K562 (cell line): ENCODE measurements around the gene RPS17. TPM values are rescaled to one million over a fixed set of nuclear protein-coding genes. Genes with fewer than 3 reads are reported as not detected.

ENCODE experiments used
- BRCA1 ChIP-seq, 2 experiments: fragments of 450-650 bp in 1 of 2; sonication (generic) in 1 of 2; formaldehyde crosslinking in 1 of 2; IDR thresholded peaks; 2 replicates each; pipeline versions ENCODE4 v1.5.0 to v1.6.1; 2017 to 2020; ENCODE audit warnings: mild to moderate bottlenecking in 1 of 2, missing genetic modification reagents in 1 of 2
- CREB3L1 ChIP-seq: fragments of 450-650 bp; IDR thresholded peaks from 2 replicates; pipeline ENCODE4 v1.6.1; 2014; ENCODE audit warnings: low read depth, mild to moderate bottlenecking, moderate library complexity, borderline replicate concordance
- MAX ChIP-seq: sonication (generic); formaldehyde crosslinking; IDR thresholded peaks from 2 replicates; pipeline ENCODE4 v1.9.0; 2022; ENCODE audit warnings: mild to moderate bottlenecking, missing genetic modification reagents
- MTA1 ChIP-seq: fragments of 450-650 bp; IDR thresholded peaks from 2 replicates; pipeline ENCODE4 v1.6.1; 2017; ENCODE audit warnings: borderline replicate concordance
- NONO ChIP-seq, 2 experiments: fragments of 200-400 bp in 1 of 2; fragments of 450-650 bp in 1 of 2; formaldehyde crosslinking in 1 of 2; IDR thresholded peaks; 2 replicates each; pipeline ENCODE4 v1.6.1; 2017; ENCODE audit warnings: low read depth in 2 of 2, mild to moderate bottlenecking in 2 of 2, moderate library complexity in 2 of 2, low read length in 1 of 2
- REST ChIP-seq, 2 experiments: fragments of 450-650 bp; formaldehyde crosslinking in 1 of 2; IDR thresholded peaks; 2 replicates each; pipeline versions ENCODE4 v1.4.0 to v1.6.1; 2014 to 2020; ENCODE audit warnings: mild to moderate bottlenecking in 2 of 2, borderline replicate concordance in 1 of 2, low read depth in 1 of 2
- THRAP3 ChIP-seq: fragments of 450-650 bp; IDR thresholded peaks from 2 replicates; pipeline ENCODE4 v1.6.1; 2016; ENCODE audit warnings: mild to moderate bottlenecking, inconsistent platforms, borderline replicate concordance
- THRB ChIP-seq: fragments of 450-650 bp; formaldehyde crosslinking; conservative IDR thresholded peaks from 2 replicates; pipeline ENCODE4 v1.4.0; 2022; ENCODE audit warnings: mild to moderate bottlenecking, missing genetic modification characterization
- ZNF121 ChIP-seq: sonication (generic); formaldehyde crosslinking; conservative IDR thresholded peaks from 2 replicates; pipeline ENCODE4 v1.8.0; 2022; ENCODE audit warnings: missing genetic modification reagents
- ZNF398 ChIP-seq: fragments of 250-450 bp; sonication (Bioruptor Pico); IDR thresholded peaks from 2 replicates; pipeline ENCODE4 v1.8.0; 2021; ENCODE audit warnings: moderate library complexity, mild to moderate bottlenecking, inconsistent platforms
- ZNF444 ChIP-seq: fragments of 250-450 bp; sonication (Bioruptor Pico); IDR thresholded peaks from 2 replicates; pipeline ENCODE4 v1.4.0; 2020; ENCODE audit warnings: mild to moderate bottlenecking, moderate library complexity
- polyA plus RNA-seq, 8 experiments: library from polyadenylated mRNA; depleted of rRNA in 4 of 8; stranded (reverse) in 5 of 8; unstranded in 3 of 8; fragments of >200 nt; fragmentation: Nextera tagmentation in 2 of 8; fragmentation: Illumina TruSeq in 1 of 8; extraction: Ambion mirVana in 2 of 8; extraction: Trizol in 1 of 8; gene quantifications; 2 replicates each; pipeline versions ENCODE4 v1.2.1 to v1.2.3, GENCODE V29; 2011 to 2014; ENCODE audit warnings: inconsistent platforms in 1 of 8, missing spikeins in 1 of 8
- total RNA-seq, 7 experiments: library from RNA; depleted of rRNA in 6 of 7; stranded (reverse); fragments of >200 nt in 6 of 7; fragmentation: Illumina TruSeq in 2 of 7; extraction: Trizol in 2 of 7; gene quantifications; 2 replicates each; pipeline versions ENCODE4 v1.2.1 to v1.2.3, GENCODE V29; 2011 to 2021; ENCODE audit warnings: low replicate concordance in 1 of 7

RPS17 gene
- total and polyA plus RNA-seq, 9 of the 15 experiments (the other 6 are each of a cell fraction or from before 2014, with no cell fraction given) = 1,988 to 6,515 (median 5,229) TPM

- no peak for TF ChIP-seq ZNF121
- peak; percentile 78 for TF ChIP-seq REST (IDR thresholded peaks at IDR 0.05; ENCODE audit: borderline replicate concordance)
- TF ChIP-seq REST (CRISPR knock-in tag; IDR thresholded peaks at IDR 0.05; ENCODE audit: low read depth) = peak; percentile 47; the same call in 1 of the 2 replicates
- TF ChIP-seq MAX (CRISPR knock-in tag) = peak; percentile 69
- peak; percentile 42; the same call in 1 of the 2 replicates for TF ChIP-seq MTA1
- TF ChIP-seq THRAP3 = no peak
- peak; percentile 76 to 96; a peak in 3 of 4 replicates for TF ChIP-seq NONO (IDR thresholded peaks at IDR 0.05; ENCODE audit: low read depth in 2 of 2, low read length in 1 of 2)
- TF ChIP-seq ZNF398 (CRISPR knock-in tag) = no peak
- TF ChIP-seq ZNF444 (CRISPR knock-in tag) = no peak
- peak; percentile 50; the same call in 1 of the 2 replicates for TF ChIP-seq THRB (CRISPR knock-in tag)
- peak; percentile 88 for TF ChIP-seq CREB3L1
- no peak for TF ChIP-seq BRCA1 (IDR thresholded peaks at IDR 0.05)
- no peak for TF ChIP-seq BRCA1 (CRISPR knock-in tag; IDR thresholded peaks at IDR 0.05)
Observed at GRCh38 chr15:82540055-82540983, at the start of gene RPS17 (continued).
